Measurements from ENCODE around the gene GFAP.

Gene GFAP

DNA sequence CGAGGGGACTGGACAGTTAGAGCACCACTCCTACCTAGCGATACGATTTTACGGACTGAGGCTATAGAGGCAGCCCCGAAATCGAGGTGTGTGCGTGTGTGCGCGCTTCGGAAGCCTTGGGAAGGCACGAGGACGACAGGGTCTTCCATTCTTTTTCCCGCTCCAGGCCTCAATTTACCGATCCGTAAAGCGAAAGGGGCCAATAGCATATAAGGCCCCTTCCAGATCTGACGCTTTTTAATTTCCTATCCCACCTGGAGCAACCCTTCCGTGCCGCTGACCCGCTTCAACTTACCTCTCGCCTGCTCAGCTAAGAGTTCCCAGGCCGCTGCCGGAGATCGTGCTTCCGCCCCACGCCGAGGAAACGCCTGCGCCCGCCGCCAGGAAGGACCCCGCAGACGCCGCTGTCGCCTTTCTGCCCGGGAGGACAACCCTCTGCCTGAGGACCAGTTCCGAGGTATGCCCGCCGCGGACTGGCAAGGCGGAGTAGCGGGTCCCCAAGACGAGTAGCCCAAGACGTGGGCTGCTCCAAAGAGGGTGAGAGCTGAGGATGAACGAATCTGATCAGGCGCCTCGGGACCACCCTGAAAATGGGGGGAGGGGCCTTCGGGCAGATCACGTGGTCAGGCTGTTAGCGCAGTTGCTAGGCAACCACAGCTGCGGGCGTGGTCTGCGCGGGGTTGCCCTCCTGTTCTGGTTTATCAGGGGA, 16.1 kb downstream of the GFAP start, which contains the start of gene EFTUD2:
EFTUD2 (minus strand) TSS at position 372 of the 709 bp plus-strand sequence. CDS start 4,924 bp downstream, outside the sequence.
- peak; percentile 93 to 96 for DNase-seq

DNA sequence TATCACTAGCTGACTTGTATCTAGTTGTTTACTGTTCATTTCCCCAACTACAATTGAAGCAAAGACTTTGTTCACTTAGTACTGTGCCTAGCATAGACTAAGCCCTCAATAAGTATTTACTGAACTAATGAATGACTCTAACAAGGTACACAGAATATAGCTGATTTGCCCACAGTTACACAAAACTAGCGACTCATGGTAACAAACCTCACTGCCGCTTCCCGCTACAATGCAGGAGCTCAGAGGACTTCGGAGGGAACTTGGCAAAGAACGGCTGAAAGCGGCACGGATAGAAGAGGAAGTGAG, 16.6 kb downstream of the GFAP start:
- DNase-seq = no peak

DNA sequence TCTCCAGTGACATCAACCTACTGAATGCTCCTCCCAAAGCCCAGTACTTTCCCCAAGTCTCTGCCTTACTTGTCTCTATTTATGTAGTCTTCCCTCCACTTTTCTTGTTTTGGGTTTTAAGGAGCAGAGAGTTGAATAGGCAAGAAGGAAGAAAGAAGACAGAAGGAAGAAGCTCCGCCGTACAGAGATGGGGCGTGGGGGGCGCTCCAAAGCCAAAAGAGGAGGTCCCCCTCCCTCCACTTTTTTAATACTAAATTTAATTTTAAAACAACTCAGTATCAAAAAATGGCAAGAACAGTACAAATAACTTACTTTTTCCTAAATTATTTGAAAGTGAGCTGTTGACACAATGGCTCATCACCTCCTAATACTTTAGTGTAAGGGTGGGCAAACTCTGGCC, 20.7 kb downstream of the GFAP start:
- DNase-seq = no peak

DNA sequence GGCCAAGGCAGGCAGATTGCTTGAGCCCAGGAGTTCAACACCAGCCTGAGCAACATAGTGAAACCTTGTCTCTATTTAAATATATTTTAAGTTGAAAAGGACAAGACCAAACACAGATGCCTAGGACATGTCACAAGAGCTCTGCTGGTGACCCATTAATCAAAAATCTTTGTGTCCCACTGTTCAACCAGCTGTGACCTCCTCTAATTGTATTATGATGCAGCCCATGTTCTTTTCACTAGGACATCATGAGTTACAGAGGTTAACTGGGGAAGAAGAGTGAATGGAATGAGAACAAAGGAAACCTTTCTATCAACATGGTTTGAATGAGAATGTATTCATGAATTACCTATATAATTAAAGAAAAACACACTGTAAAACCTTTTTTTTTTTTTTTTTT, 23.1 kb downstream of the GFAP start:
- no peak for DNase-seq

DNA sequence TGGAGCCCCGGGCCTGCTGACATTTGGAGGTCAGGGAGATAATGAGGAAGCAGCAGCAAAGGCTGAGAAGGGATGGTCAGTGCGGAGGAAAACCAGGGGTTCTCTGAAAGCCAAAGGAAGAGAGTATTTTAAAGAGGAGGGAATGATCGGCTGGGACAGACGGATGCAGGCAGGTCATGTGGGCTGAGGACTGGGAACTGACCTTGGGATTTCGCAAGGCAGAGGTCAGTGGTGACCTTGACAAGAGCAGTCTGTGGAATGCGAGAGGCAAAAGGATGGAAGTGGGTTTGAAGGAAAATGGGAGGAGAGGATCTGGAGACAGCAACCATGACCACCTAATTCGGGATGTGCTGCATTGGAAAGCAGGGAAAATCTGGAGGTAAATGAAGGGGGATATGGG, 26.3 kb downstream of the GFAP start:
- DNase-seq = no peak

DNA sequence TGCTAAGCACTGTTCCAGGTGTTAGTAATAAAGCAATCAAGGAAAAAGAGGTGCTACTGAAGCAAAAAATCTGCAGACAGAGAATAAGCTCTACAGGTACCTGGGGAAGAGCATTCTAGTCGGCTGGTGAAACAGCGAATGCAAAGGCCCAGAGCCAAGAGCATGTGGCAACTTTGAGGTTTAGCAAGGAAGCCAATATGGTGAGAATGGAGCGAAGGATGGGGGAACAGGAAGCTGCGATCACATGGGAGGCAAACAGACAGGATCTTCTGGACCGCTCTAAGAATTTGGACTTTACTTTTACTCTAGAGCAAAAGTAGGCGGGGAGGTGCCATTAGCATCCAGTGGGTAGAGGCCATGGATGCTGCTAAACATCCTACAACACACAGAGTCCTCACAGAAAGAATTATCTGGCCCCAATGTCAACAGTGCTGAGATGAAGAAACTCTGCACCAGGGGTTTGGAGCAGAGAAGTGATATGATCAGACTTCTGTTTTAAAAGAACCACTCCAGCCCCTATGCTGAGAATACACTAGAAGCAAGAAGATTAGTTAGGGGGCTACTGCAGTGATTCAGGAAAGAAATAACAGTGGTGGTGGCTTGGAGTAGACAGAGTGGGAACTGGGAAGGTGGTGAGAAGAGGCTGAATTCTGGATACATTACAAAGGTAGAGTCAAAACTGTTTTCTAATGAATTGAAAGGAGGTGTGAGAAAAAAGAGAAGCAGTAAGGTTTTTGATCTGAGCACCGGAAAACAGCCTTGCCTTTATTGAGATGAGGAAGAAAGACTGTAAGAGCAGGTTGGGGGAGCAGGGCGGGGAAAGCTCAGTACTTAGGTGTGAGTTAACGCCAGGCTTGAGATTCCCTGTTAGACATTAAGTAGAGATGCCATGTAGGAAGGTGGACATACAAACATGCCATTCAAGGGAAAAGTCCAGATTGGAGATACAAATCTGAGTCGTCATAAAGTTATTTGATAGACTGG, 27.0 kb downstream of the GFAP start:
- DNase-seq = no peak

DNA sequence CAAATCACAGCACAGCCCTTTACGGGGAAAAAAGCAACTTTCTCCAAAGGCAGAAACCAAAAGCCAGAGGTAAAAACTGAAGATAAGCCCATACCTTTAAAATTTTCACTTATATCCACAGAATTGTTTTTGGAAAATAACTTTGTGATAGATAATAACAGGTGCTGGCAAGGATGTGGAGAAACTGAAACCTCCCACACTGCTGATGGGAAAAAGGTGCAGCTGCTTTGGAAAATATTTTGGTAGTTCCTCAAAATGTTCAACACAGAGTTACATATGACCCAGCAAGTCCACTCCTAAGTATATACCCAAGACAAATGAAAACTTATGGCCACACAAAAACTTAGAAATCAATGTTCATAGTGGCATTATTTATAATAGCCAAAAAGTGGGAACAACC, 28.3 kb downstream of the GFAP start:
- DNase-seq = no peak

DNA sequence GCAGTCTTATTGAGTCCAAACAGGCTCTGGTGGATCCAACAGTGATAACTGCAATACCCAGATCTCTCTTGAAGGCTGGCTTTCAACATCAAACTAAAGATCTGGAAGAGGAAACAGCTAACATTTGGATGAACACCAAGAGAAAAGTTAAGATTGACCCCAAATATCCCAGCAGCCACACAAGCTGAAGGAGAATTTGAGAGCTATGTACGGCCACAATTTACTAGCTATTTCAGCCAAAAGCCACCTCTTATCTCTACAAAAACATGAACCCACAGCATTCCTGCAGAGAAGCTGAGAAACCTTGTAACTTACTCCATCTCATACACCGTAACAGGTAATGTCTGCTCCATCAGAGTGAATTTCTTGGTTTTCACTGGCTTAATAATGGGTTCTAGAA, 30.4 kb downstream of the GFAP start:
- DNase-seq = no peak

DNA sequence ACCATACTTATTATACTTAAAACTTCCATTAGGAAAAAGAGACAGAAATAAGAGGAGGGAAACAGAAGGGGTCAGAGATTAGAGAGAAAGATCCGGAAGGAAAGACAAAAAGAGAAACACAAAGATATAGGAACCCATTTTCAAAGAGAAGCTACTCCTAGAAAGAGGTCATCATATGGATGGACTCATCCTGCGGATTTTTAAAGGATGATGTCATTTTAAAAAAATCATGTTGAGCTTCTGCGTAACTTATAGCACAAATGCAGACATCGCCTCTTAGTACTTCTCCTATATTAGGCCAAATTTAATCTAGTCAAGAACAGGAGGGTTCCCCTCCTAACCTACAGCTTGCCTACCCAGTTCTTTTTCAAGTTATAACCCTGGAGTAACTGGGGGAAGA, 34.2 kb downstream of the GFAP start:
- no peak for DNase-seq

DNA sequence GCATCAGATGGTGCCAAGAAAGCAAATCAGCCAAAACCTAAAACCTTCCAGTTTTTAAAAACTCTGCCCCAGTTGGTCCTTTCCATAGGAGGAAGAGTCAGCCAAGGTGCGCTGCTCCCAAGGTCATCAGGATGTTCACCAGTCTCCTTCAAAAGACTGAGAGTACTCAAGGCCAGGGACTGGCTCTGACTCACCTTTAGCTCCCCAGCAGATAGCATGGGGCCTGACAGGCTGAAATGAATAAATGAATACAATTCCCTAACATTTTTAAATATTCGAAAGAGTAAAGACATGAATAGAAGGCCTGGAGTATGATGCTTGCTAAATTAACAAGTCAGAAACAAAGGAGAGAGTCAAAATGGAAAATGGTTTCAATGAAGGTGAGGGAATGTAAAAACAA, 35.2 kb downstream of the GFAP start:
- DNase-seq = no peak

DNA sequence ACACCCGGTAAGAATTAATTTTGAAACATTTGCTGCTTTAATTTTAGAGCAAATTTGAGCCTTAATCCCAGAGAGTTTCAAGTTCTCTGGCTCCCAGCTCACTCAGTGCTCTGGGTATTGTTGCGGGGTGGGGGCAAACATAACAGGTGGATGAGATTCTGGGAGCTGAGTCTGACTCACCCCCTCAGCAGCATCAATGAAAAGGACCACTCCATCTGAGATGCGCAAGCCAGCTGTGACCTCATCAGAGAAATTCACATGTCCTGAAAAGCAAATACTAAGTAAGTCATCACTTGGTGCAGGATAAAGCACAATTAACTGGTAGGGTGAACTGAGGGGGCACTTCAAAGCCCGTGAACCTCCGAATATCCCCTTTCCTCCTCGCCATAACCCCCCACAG, 35.9 kb downstream of the GFAP start:
- no peak for DNase-seq

DNA sequence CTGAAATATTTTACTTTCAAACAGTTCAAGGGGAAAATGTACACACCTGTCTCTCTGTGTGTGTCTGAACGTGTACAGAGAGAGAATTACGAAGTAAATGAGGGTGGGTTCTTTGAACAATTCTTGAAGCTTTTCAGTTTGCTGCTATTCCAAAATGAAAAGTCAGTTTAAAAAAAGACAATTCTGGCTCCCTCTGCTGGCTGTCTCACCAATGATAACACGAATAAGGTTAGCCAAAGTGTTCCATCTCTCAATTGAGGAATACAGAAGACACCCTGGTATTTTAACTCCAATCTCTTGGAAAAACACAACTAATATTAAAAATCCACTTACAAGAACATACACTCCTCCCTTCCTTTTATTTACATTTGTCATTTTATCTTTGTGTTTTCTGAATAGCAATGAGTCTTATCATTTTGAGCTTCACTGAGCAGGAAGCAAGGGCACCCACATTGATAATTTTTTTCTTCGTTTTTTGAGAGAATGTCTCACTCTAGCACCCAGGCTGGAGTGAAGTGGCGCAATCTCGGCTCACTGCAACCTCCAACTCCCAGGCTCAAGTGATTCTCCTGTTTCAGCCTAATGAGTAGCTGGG, 36.6 kb downstream of the GFAP start:
- peak in 1 of 2 experiments; percentile 42 for DNase-seq

DNA sequence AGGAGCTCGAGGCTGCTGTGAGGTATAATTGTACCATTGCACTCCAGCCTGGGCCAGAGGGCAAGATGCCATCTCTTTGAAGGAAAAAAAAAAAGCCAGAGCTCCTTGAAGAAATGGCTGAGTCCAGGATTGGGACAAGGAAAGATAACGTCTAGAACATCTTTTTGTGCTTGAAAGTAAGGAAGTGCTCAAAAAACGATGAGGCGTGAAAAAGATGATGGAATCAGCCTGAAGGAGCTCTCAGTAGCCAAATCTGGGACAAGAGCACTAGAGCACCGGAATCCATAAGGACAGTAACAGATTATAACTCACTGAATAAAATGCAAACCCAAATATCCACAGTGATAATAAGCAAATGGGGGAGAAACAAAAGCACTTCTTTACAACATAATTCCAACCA, 38.2 kb downstream of the GFAP start:
- no peak for DNase-seq

DNA sequence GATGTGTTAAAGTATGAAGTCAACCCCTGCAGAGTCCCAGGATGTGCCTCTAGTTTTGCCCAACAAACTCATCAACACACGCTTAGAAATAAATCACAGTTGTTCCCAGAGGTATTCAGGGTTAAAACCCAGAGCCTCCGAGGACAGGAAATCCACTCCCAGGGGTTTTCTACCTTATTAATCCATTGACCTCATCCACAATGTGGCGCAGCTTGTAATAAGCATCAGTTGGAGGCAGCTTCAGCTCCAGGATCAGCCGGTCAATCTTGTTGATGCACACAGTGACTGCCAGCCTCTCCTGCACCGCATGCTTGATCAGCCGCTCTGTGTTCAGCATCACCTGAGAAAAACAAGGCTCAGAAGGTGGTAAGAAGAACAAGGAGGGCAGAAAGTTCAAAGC, 39.5 kb downstream of the GFAP start:
- no peak for DNase-seq

DNA sequence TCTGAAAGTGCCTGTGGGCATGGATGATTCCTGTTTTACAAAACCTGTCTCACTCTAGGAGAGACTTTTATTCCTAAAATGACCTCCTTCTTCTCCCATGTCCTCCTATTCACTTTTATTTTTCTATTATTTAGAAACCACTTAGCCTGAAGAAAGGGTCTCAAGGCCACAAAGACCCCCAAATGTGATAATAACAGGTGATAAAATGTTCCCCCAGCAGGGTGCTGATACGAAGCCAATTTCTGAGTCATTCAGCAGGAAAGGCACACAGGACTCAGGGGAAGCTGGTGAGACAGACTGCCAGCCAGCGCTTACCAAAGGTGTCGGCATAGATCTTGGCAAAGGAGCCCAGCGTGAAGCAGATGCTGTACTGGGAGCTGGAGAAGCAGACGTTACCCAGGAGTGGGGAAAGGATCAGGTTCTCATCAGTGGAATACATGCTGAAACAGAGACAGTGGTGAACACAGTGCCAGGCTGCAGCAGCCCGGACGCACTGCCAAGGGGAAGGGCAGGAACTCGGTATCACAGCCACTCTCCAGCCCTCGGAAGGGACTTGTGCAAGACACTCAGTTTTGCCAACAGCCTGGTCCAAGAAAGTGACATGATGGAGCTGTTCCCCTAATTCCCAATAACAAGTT, 43.0 kb downstream of the GFAP start:
- DNase-seq = no peak

DNA sequence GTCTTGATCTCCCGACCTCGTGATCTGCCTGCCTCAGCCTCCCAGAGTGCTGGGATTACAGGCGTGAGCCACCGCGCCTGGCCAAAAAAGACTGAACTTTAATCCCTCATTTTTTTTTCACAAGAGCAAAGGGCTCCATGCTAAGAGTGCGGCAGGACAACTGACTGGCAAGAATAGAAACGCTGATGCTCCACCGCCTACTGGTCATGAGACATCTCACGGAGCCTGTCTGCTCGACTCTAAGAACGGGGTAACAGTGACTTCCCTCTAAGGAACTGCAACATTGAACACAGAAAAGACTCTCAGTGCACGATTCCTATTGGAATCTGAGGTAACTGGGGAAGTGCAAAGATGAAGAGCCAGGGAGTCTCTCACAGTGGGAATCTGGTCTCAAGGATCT, 43.7 kb downstream of the GFAP start:
- DNase-seq = no peak

DNA sequence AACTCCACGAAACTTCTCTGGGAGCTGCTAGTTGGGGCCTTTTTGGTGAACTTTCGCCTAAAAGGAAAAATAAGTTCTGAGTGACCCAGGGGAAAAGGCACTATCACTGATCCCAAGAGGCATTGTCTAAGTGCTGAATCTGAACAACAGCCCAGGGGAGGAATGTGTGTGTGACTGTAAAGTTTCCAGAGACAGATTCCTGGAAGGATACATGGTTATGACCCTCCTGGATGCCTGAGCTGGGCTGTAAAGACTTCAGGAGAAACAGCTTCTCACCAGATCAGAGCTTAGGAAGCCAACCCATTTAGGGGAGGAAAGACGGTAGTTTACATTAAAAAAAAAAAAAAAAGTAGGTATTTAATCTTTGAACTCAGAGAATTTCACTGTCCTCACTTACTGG, 47.5 kb downstream of the GFAP start:
- no peak for DNase-seq

DNA sequence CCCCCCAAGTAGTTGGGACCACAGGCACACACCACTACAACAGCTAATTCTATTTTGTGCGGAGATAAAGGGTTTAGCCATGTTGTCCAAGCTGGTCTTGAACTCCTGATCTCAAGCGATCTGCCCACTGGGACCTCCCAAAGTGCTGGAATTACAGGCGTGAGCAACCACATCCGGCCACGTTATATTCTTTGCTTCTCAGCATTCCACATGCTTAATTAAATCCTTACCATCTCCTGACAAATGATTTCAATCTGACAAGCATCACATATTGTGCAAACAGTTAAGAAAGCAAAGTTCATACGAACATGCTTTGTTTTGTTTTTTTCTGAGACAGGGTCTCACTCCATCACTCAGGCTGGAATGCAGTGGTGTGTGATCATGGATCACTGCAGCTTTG, 49.4 kb downstream of the GFAP start:
- no peak for DNase-seq

DNA sequence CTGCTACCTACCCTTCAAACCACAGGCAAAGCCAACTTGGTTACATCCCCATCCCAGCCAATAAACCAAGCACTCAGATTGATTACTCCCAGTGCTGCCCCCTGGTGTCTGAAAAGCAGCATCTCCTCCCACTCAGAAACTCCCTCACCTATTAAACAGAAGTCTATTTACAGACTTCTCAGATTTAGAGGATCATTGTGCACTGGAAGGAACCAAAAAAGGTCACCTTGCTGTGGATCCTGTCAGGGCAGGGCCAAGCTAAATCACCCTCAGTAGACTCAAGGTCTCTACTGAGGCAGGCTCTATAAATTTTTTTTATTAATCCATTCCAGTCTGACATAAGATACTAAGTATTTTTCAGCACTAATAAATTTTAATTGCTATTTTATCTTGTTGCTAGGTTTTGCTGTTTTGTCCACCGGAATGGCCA, 50.1 kb downstream of the GFAP start:
- DNase-seq = peak; percentile 67 to 85

DNA sequence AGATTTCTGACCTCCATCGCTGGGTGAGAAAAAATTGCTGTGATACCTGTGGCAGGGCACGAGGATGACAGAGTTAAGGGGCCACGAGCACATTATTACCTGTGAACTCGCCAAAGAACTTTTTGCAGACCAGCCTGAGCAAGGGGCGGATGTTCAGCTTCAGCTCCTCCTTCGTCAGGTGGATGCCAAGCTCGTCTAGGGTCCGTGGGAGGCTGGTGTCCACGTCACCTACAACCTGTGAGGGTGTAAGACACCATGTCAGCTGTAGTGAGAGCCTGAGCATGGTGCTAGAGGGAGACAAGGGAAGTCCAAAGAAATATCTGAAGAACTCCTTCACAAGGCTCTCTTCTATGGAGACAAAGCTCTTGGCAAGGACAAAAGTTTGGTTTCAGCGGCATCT, 50.5 kb downstream of the GFAP start:
- no peak for DNase-seq

DNA sequence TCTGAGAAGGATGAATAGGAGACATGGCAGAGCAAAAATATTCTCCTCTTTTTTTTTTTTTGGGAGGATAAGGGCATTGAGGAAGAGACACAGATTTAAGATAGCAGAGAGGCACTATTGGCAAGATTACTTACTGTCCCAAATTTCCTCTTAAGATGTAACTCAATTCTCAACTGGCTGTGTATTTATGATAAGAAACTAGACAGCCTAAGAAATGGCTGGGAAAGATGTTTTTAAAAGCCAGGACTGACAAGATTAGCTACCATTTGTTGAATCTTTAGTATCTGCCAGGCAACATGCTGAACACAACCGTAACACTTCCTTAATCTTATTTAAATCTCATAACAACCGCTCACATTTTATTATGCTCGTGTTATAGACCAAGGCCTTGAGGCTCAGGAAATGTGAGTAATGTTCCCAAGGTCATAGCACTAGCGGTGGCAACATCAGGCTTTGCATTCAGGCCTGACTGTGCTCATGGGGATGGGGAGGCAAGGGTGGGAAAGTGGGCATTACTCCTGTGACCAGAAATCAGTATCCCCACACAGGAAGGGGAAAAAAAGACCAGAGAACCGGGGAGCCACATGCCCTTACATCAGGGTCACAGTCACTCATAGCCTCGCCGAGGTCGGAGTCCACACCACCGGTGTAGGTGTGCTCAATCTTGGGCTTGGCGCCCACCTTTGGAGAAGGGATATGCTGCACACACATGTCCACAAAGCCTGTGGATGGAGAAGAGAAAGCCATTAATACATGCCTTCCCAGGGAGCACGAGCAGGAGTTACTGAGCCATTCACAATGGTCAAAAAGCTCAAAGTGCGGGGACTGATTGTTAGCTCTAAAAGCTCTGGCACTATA, 52.0 kb downstream of the GFAP start:
- no peak for DNase-seq

DNA sequence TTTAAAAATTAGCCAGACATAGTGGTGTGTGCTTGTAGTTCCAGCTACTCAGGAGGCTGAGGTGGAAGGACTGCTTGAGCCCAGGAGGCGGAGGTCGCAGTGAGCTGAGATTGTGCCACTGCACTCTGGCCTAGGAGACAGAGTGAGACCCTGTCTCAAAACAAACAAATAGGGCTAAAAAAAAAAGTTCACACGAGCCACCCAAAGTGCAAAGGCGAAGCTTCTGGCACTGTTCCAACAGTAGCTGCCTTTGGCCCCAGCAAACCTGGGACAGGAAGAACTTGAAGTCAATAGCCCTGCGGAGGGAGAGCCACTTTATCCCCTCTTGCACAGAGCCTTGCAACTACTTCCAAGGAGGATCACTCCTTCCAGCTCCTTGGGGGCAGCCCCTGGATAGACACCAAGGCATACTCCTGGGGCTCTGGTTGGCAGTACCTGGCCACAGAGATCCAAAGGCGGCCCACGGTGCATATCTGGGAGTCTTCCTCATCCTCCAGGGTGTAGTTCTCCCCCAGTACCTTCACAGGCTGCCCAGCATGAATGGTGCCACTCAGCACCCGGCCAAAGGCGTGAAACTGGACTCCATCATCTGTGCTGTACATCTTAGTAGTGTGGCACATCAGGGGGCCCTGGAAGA, 52.9 kb downstream of the GFAP start:
- DNase-seq = no peak
